ENCODE results near the gene PRKAB1.

PRKAB1 gene

GRCh38 chr12:119687406-119687805, 19.5 kb downstream of the PRKAB1 start:
- Histone ChIP-seq H3K4me1 (ENCODE audit: control insufficient read depth, insufficient read depth, low read length) (no peaks in the 10 kb centered on the region), H3K9me3 (ENCODE audit: control insufficient read depth, insufficient read depth, low read length) (no peaks in the 10 kb centered on the region), H3K27me3 (ENCODE audit: control insufficient read depth, insufficient read depth, low read length) (no peaks in the 10 kb centered on the region), H3K4me3 (ENCODE audit: low read depth, low read length) (no peak overlapping the region), H3K36me3 (ENCODE audit: control insufficient read depth, insufficient read depth, low read length) (peaks cover 20% of the 10 kb centered on the region), H3K9ac (ENCODE audit: low read depth, low read length) (no peak overlapping the region)

- Histone ChIP-seq H3K4me1 (ENCODE audit: control insufficient read depth, insufficient read depth, low read length) (no peaks in the 10 kb centered on the region), H3K36me3 (ENCODE audit: control insufficient read depth, insufficient read depth, low read length) (peaks cover 20% of the 10 kb centered on the region), H3K4me3 (ENCODE audit: low read depth, low read length) (no peak overlapping the region), H3K27me3 (ENCODE audit: control insufficient read depth, insufficient read depth, low read length) (no peaks in the 10 kb centered on the region), H3K9me3 (ENCODE audit: control insufficient read depth, insufficient read depth, low read length) (no peaks in the 10 kb centered on the region), H3K9ac (ENCODE audit: low read depth, low read length) (no peak overlapping the region)
Measured at GRCh38 chr12:119687879-119688278, 19.9 kb downstream of the PRKAB1 start.

GRCh38 chr12:119689935-119690500, 22.1 kb downstream of the PRKAB1 start:
- Histone ChIP-seq H3K36me3 (ENCODE audit: control insufficient read depth, insufficient read depth, low read length) (peaks cover 20% of the 10 kb centered on the region), H3K4me3 (ENCODE audit: low read depth, low read length) (no peak overlapping the region), H3K9ac (ENCODE audit: low read depth, low read length) (no peak overlapping the region), H3K4me1 (ENCODE audit: control insufficient read depth, insufficient read depth, low read length) (no peaks in the 10 kb centered on the region), H3K27me3 (ENCODE audit: control insufficient read depth, insufficient read depth, low read length) (no peaks in the 10 kb centered on the region), H3K9me3 (ENCODE audit: control insufficient read depth, insufficient read depth, low read length) (no peaks in the 10 kb centered on the region)

GRCh38 chr12:119691202-119691810, 23.4 kb downstream of the PRKAB1 start:
- H3K4me3 ChIP-seq (ENCODE audit: low read depth, low read length), result no peak overlapping the region
- no peaks in the 10 kb centered on the region for H3K4me1 ChIP-seq (ENCODE audit: control insufficient read depth, insufficient read depth, low read length)
- H3K9me3 ChIP-seq (ENCODE audit: control insufficient read depth, insufficient read depth, low read length), result no peaks in the 10 kb centered on the region
- no peak overlapping the region for H3K9ac ChIP-seq (ENCODE audit: low read depth, low read length)
- H3K36me3 ChIP-seq (ENCODE audit: control insufficient read depth, insufficient read depth, low read length), result peaks cover 18% of the 10 kb centered on the region
- H3K27me3 ChIP-seq (ENCODE audit: control insufficient read depth, insufficient read depth, low read length), result no peaks in the 10 kb centered on the region

- H3K9me3 ChIP-seq (ENCODE audit: control insufficient read depth, insufficient read depth, low read length), result no peaks in the 10 kb centered on the region
- H3K4me1 ChIP-seq (ENCODE audit: control insufficient read depth, insufficient read depth, low read length), result no peaks in the 10 kb centered on the region
- no peaks in the 10 kb centered on the region for H3K27me3 ChIP-seq (ENCODE audit: control insufficient read depth, insufficient read depth, low read length)
- H3K9ac ChIP-seq (ENCODE audit: low read depth, low read length), result no peak overlapping the region
- peaks cover 11% of the 10 kb centered on the region for H3K36me3 ChIP-seq (ENCODE audit: control insufficient read depth, insufficient read depth, low read length)
- H3K4me3 ChIP-seq (ENCODE audit: low read depth, low read length), result no peak overlapping the region
Measured at GRCh38 chr12:119692410-119692809, 24.5 kb downstream of the PRKAB1 start.

GRCh38 chr12:119692997-119693396, 25.1 kb downstream of the PRKAB1 start:
- peaks cover 13% of the 10 kb centered on the region for H3K36me3 ChIP-seq (ENCODE audit: control insufficient read depth, insufficient read depth, low read length)
- H3K27me3 ChIP-seq (ENCODE audit: control insufficient read depth, insufficient read depth, low read length), result no peaks in the 10 kb centered on the region
- H3K4me3 ChIP-seq (ENCODE audit: low read depth, low read length), result no peak overlapping the region
- no peak overlapping the region for H3K9ac ChIP-seq (ENCODE audit: low read depth, low read length)
- H3K9me3 ChIP-seq (ENCODE audit: control insufficient read depth, insufficient read depth, low read length), result no peaks in the 10 kb centered on the region
- no peaks in the 10 kb centered on the region for H3K4me1 ChIP-seq (ENCODE audit: control insufficient read depth, insufficient read depth, low read length)

GRCh38 chr12:119693511-119693910, 25.6 kb downstream of the PRKAB1 start:
- H3K36me3 ChIP-seq (ENCODE audit: control insufficient read depth, insufficient read depth, low read length), result peaks cover 10% of the 10 kb centered on the region
- H3K27me3 ChIP-seq (ENCODE audit: control insufficient read depth, insufficient read depth, low read length), result no peaks in the 10 kb centered on the region
- H3K4me1 ChIP-seq (ENCODE audit: control insufficient read depth, insufficient read depth, low read length), result no peaks in the 10 kb centered on the region
- no peaks in the 10 kb centered on the region for H3K9me3 ChIP-seq (ENCODE audit: control insufficient read depth, insufficient read depth, low read length)
- H3K4me3 ChIP-seq (ENCODE audit: low read depth, low read length), result no peak overlapping the region
- no peak overlapping the region for H3K9ac ChIP-seq (ENCODE audit: low read depth, low read length)

- H3K27me3 ChIP-seq (ENCODE audit: control insufficient read depth, insufficient read depth, low read length), result no peaks in the 10 kb centered on the region
- no peaks in the 10 kb centered on the region for H3K9me3 ChIP-seq (ENCODE audit: control insufficient read depth, insufficient read depth, low read length)
- H3K36me3 ChIP-seq (ENCODE audit: control insufficient read depth, insufficient read depth, low read length), result peaks cover 10% of the 10 kb centered on the region
- H3K4me3 ChIP-seq (ENCODE audit: low read depth, low read length), result no peak overlapping the region
- H3K4me1 ChIP-seq (ENCODE audit: control insufficient read depth, insufficient read depth, low read length), result no peaks in the 10 kb centered on the region
- no peak overlapping the region for H3K9ac ChIP-seq (ENCODE audit: low read depth, low read length)
Measured at GRCh38 chr12:119694111-119694510, 26.2 kb downstream of the PRKAB1 start.

- H3K9ac ChIP-seq (ENCODE audit: low read depth, low read length), result no peak overlapping the region
- peaks cover 10% of the 10 kb centered on the region for H3K36me3 ChIP-seq (ENCODE audit: control insufficient read depth, insufficient read depth, low read length)
- H3K4me3 ChIP-seq (ENCODE audit: low read depth, low read length), result no peak overlapping the region
Measured at GRCh38 chr12:119695034-119695433, 27.1 kb downstream of the PRKAB1 start.

GRCh38 chr12:119696943-119697342, 29.0 kb downstream of the PRKAB1 start:
- H3K4me1 ChIP-seq (ENCODE audit: control insufficient read depth, insufficient read depth, low read length), result peaks cover 3% of the 10 kb centered on the region
- H3K27me3 ChIP-seq (ENCODE audit: control insufficient read depth, insufficient read depth, low read length), result no peaks in the 10 kb centered on the region
- no peaks in the 10 kb centered on the region for H3K9me3 ChIP-seq (ENCODE audit: control insufficient read depth, insufficient read depth, low read length)
- H3K36me3 ChIP-seq (ENCODE audit: control insufficient read depth, insufficient read depth, low read length), result peaks cover 11% of the 10 kb centered on the region
- H3K4me3 ChIP-seq (ENCODE audit: low read depth, low read length), result no peak overlapping the region
- no peak overlapping the region for H3K9ac ChIP-seq (ENCODE audit: low read depth, low read length)

More at GRCh38 chr12:119695034-119695433, 27.1 kb downstream of the PRKAB1 start:
- H3K9me3 ChIP-seq (ENCODE audit: control insufficient read depth, insufficient read depth, low read length), result no peaks in the 10 kb centered on the region
- no peaks in the 10 kb centered on the region for H3K4me1 ChIP-seq (ENCODE audit: control insufficient read depth, insufficient read depth, low read length)
- no peaks in the 10 kb centered on the region for H3K27me3 ChIP-seq (ENCODE audit: control insufficient read depth, insufficient read depth, low read length)

- no peak overlapping the region for H3K9ac ChIP-seq (ENCODE audit: low read depth, low read length)
Measured at GRCh38 chr12:119699199-119699760, 31.3 kb downstream of the PRKAB1 start.

GRCh38 chr12:119700078-119700477, 32.1 kb downstream of the PRKAB1 start:
- H3K9ac ChIP-seq (ENCODE audit: low read depth, low read length), result no peak overlapping the region
- H3K9me3 ChIP-seq (ENCODE audit: control insufficient read depth, insufficient read depth, low read length), result no peaks in the 10 kb centered on the region
- H3K36me3 ChIP-seq (ENCODE audit: control insufficient read depth, insufficient read depth, low read length), result peaks cover 15% of the 10 kb centered on the region
- H3K27me3 ChIP-seq (ENCODE audit: control insufficient read depth, insufficient read depth, low read length), result no peaks in the 10 kb centered on the region
- H3K4me1 ChIP-seq (ENCODE audit: control insufficient read depth, insufficient read depth, low read length), result peaks cover 3% of the 10 kb centered on the region
- no peak overlapping the region for H3K4me3 ChIP-seq (ENCODE audit: low read depth, low read length)

More at GRCh38 chr12:119699199-119699760, 31.3 kb downstream of the PRKAB1 start:
- H3K9me3 ChIP-seq (ENCODE audit: control insufficient read depth, insufficient read depth, low read length), result no peaks in the 10 kb centered on the region
- H3K36me3 ChIP-seq (ENCODE audit: control insufficient read depth, insufficient read depth, low read length), result peaks cover 14% of the 10 kb centered on the region
- peaks cover 3% of the 10 kb centered on the region for H3K4me1 ChIP-seq (ENCODE audit: control insufficient read depth, insufficient read depth, low read length)
- H3K4me3 ChIP-seq (ENCODE audit: low read depth, low read length), result no peak overlapping the region
- H3K27me3 ChIP-seq (ENCODE audit: control insufficient read depth, insufficient read depth, low read length), result no peaks in the 10 kb centered on the region

All from iPS-15b (cell line).